ENCODE measurements around the gene PPP2R5E.

- TF ChIP-seq CTCF (IDR thresholded peaks at IDR 0.05): no peak
- TF ChIP-seq POLR2AphosphoS5 (IDR thresholded peaks at IDR 0.05; ENCODE audit: low read depth, low read length): no peak
These were observed 99.8 kb downstream of the PPP2R5E start for GRCh38 chr14:63443361-63443760.
